A204.1 (cell line): ENCODE results near the gene TRAT1.

ENCODE experiments used
- FAIRE-seq: peaks from 2 replicates; lab custom pipeline; 2012; peaks lifted over from hg19 to GRCh38; lab: Jason Lieb, UNC

The TRAT1 gene

GRCh38 chr3:108861401-108861800 is 38.8 kb downstream of the TRAT1 start:
- no peak for FAIRE-seq

GRCh38 chr3:108862865-108863798 is 40.5 kb downstream of the TRAT1 start:
- no peak for FAIRE-seq

- FAIRE-seq, result no peak
Observed at GRCh38 chr3:108863799-108864135, 41.2 kb downstream of the TRAT1 start.

GRCh38 chr3:108877901-108878300 is 55.3 kb downstream of the TRAT1 start:
- no peak for FAIRE-seq

GRCh38 chr3:108879915-108880314 is 57.3 kb downstream of the TRAT1 start:
- no peak for FAIRE-seq

GRCh38 chr3:108882762-108883161 is 60.2 kb downstream of the TRAT1 start:
- FAIRE-seq, result no peak

- FAIRE-seq, result no peak
Observed at GRCh38 chr3:108883373-108883772, 60.8 kb downstream of the TRAT1 start.

GRCh38 chr3:108887121-108887520 is 64.5 kb downstream of the TRAT1 start:
- FAIRE-seq, result no peak

- FAIRE-seq, result no peak
Observed at GRCh38 chr3:108887777-108888176, 65.2 kb downstream of the TRAT1 start.

GRCh38 chr3:108891833-108892232 is 69.2 kb downstream of the TRAT1 start:
- no peak for FAIRE-seq

- no peak for FAIRE-seq
Observed at GRCh38 chr3:108894981-108895380, 72.4 kb downstream of the TRAT1 start.

- FAIRE-seq, result no peak
Observed at GRCh38 chr3:108897883-108898282, 75.3 kb downstream of the TRAT1 start.

- FAIRE-seq, result no peak
Observed at GRCh38 chr3:108899530-108899929, 76.9 kb downstream of the TRAT1 start.
